PC-9 (cell line): ENCODE results near the gene TLN1. TPM values are rescaled to one million over a fixed set of nuclear protein-coding genes. Genes with fewer than 3 reads are reported as not detected.
A peak's percentile ranks its signal among the peaks of the same experiment; 100 is the strongest.

ENCODE experiments used
- BruUV-seq: library from RNA; stranded (reverse); fragments of 400-500 nt; replicated peaks from 2 replicates; lab custom pipeline; 2021; lab: Mats Ljungman, UMichigan
- CTCF ChIA-PET: fragments of 300-600 bp; sonication (Branson Sonifier 250); formaldehyde crosslinking; loops from one replicate; lab custom pipeline; 2022; ENCODE audit warnings: antibody characterized with exemption; lab: Charles Lee
- POLR2A ChIA-PET: fragments of 300-600 bp; sonication (Branson Sonifier 250); formaldehyde crosslinking; loops from one replicate; lab custom pipeline; 2022; ENCODE audit warnings: antibody characterized with exemption; ENCODE audit not compliant: unreplicated experiment; lab: Charles Lee
- DNase-seq, 2 experiments: peaks; one replicate each; pipeline versions ENCODE4 v3.0.0 to v3.0.0-alpha.2; 2015 to 2022; ENCODE audit warnings: mixed read lengths in 1 of 2
- H2AFZ ChIP-seq: fragments of 200-600 bp; sonication (generic); 2 replicates; pipeline ENCODE4 v1.8.1; 2017; ENCODE audit warnings: antibody characterized with exemption
- H3F3A ChIP-seq: fragments of 200-600 bp; sonication (generic); 2 replicates; pipeline ENCODE4 v1.8.1; 2017; ENCODE audit warnings: antibody characterized with exemption, mild to moderate bottlenecking, low read depth; ENCODE audit not compliant: insufficient read depth
- H3K27ac ChIP-seq: fragments of 200-600 bp; sonication (generic); 2 replicates; pipeline ENCODE4 v1.6.1; 2016; ENCODE audit warnings: mixed run types
- H3K27me3 ChIP-seq: fragments of 200-600 bp; sonication (generic); 2 replicates; pipeline ENCODE4 v1.6.1; 2016; ENCODE audit warnings: low read depth, mixed run types; ENCODE audit not compliant: insufficient read depth
- H3K36me3 ChIP-seq: fragments of 200-600 bp; sonication (generic); 2 replicates; pipeline ENCODE4 v1.6.1; 2016; ENCODE audit warnings: low read depth, mixed run types
- H3K4me1 ChIP-seq: fragments of 200-600 bp; sonication (generic); replicated peaks from 2 replicates; pipeline ENCODE4 v1.6.1; 2016; ENCODE audit warnings: mixed run types; ENCODE audit not compliant: insufficient read depth
- H3K4me2 ChIP-seq: fragments of 200-600 bp; sonication (generic); 2 replicates; pipeline ENCODE4 v1.6.1; 2017; ENCODE audit warnings: mixed run types
- H3K4me3 ChIP-seq: fragments of 200-600 bp; sonication (generic); 2 replicates; pipeline ENCODE4 v1.6.1; 2016; ENCODE audit warnings: mixed run types
- H3K79me2 ChIP-seq: fragments of 200-600 bp; sonication (generic); 2 replicates; pipeline ENCODE4 v1.6.1; 2017; ENCODE audit warnings: low read depth, mixed run types
- H3K9me2 ChIP-seq: fragments of 200-600 bp; sonication (generic); 2 replicates; pipeline ENCODE4 v1.8.1; 2017; ENCODE audit warnings: mild to moderate bottlenecking; ENCODE audit not compliant: insufficient read depth
- H3K9me3 ChIP-seq: fragments of 200-600 bp; sonication (generic); 2 replicates; pipeline ENCODE4 v1.8.1; 2016; ENCODE audit warnings: low read depth; ENCODE audit not compliant: insufficient read depth
- H4K20me1 ChIP-seq: fragments of 200-600 bp; sonication (generic); 2 replicates; pipeline ENCODE4 v1.8.1; 2017; ENCODE audit not compliant: insufficient read depth
- CTCF ChIP-seq: fragments of 200-600 bp; sonication (generic); conservative IDR thresholded peaks from 2 replicates; pipeline ENCODE4 v1.6.1; 2017; ENCODE audit warnings: mixed run types, antibody characterized with exemption, mild to moderate bottlenecking, moderate library complexity
- EZH2 ChIP-seq: fragments of 200-600 bp; sonication (generic); IDR thresholded peaks from 2 replicates; pipeline ENCODE4 v1.8.0; 2017; ENCODE audit warnings: antibody characterized with exemption, low read depth
- intact Hi-C: fragments of 100-400 bp; cut with micrococcal nuclease; formaldehyde crosslinking; loops from one replicate; pipeline ENCODE4 v1.10.0; 2022; ENCODE audit not compliant: unreplicated experiment
- total RNA-seq: library from RNA; stranded (reverse); gene quantifications from 2 replicates; pipeline ENCODE4 v1.2.3, GENCODE V29; 2021

The TLN1 gene
- total RNA-seq, 1 experiment from 2014 or later: 101 TPM

GRCh38 chr9:35664531-35665470 lies 67.2 kb downstream of the TLN1 start, which contains the start of gene ARHGEF39:
Gene ARHGEF39, minus strand, starts transcription at chr9:35665195. Its CDS starts 26 bp downstream, at chr9:35665169.
- Histone ChIP-seq H3K36me3 (no peaks in the 10 kb centered on the region), H3K4me2 (peak within 1 kb of the TSS; percentile 85), H3K4me1 (peaks cover 16% of the 10 kb centered on the region), H2AFZ (peak within 1 kb of the TSS; percentile 86), H3K9me3 (no peaks in the 10 kb centered on the region), H3F3A (peaks cover 7% of the 10 kb centered on the region; the same call in 1 of the 2 replicates), H3K4me3 (peak within 1 kb of the TSS; percentile 81), H3K79me2 (0 out of 2 replicates have a peak, but pooled peaks cover 16% of the 10 kb centered on the region), H3K27me3 (no peaks in the 10 kb centered on the region), H3K9me2 (no peaks in the 10 kb centered on the region), H3K27ac (no peak within 1 kb of the TSS), H4K20me1 (no peaks in the 10 kb centered on the region)
- intact Hi-C loops: no loop called here
- BruUV-seq: TSS peak; percentile 38
- TF ChIP-seq EZH2: no peak
- no peak for TF ChIP-seq CTCF
- ChIA-PET CTCF (interaction anchor here (0.5 to 2.0 kb wide), 5 partner anchors 32 to 168 kb away, joined by 3 to 8 read pairs (median 3); no protein-coding TSS in a partner anchor), POLR2A (interaction anchor here (0.7 kb wide), 2 partner anchors 18 to 65 kb away, joined by 3 read pairs; no protein-coding TSS in a partner anchor)
- DNase-seq: peak; percentile 70 to 84

- no peak overlapping the region for H3K4me2 ChIP-seq
Measured at GRCh38 chr9:35662437-35662836, 69.6 kb downstream of the TLN1 start.

GRCh38 chr9:35661756-35662350 lies 70.1 kb downstream of the TLN1 start:
- DNase-seq: no peak
- Histone ChIP-seq H3K9me3 (no peaks in the 10 kb centered on the region), H2AFZ (no peak overlapping the region), H3K4me1 (peaks cover 33% of the 10 kb centered on the region), H3K4me2 (no peak overlapping the region), H3K4me3 (no peak overlapping the region), H3F3A (peaks cover 20% of the 10 kb centered on the region; the same call in 1 of the 2 replicates), H3K9me2 (no peaks in the 10 kb centered on the region), H3K79me2 (0 out of 2 replicates have a peak, but pooled peaks cover 16% of the 10 kb centered on the region), H4K20me1 (no peaks in the 10 kb centered on the region), H3K36me3 (no peaks in the 10 kb centered on the region), H3K27ac (no peak overlapping the region), H3K27me3 (no peaks in the 10 kb centered on the region)
- CTCF ChIA-PET: interaction anchor here (0.9 to 1.2 kb wide), 3 partner anchors 35 to 71 kb away, joined by 3 to 5 read pairs (median 4); partner anchors contain the start of gene CREB3
- BruUV-seq: no TSS peak
- no peak for TF ChIP-seq EZH2
- no peak for TF ChIP-seq CTCF
- POLR2A ChIA-PET: interaction anchor here (0.5 to 1.0 kb wide), 3 partner anchors 29 to 85 kb away, joined by 3 to 9 read pairs (median 3); no protein-coding TSS in a partner anchor
- intact Hi-C loops: no loop called here

More at GRCh38 chr9:35662437-35662836, 69.6 kb downstream of the TLN1 start:
- H3F3A ChIP-seq: peaks cover 19% of the 10 kb centered on the region; the same call in 1 of the 2 replicates
- H3K27me3 ChIP-seq: no peaks in the 10 kb centered on the region
- H3K9me3 ChIP-seq: no peaks in the 10 kb centered on the region
- POLR2A ChIA-PET: interaction anchor here (0.5 to 1.0 kb wide), 3 partner anchors 29 to 84 kb away, joined by 3 to 9 read pairs (median 3); no protein-coding TSS in a partner anchor
- no TSS peak for BruUV-seq
- CTCF ChIA-PET: no interaction called here
- no peak overlapping the region for H3K27ac ChIP-seq
- no peaks in the 10 kb centered on the region for H3K36me3 ChIP-seq
- 0 out of 2 replicates have a peak, but pooled peaks cover 16% of the 10 kb centered on the region for H3K79me2 ChIP-seq
- H3K4me1 ChIP-seq: peaks cover 28% of the 10 kb centered on the region
- no peaks in the 10 kb centered on the region for H3K9me2 ChIP-seq
- no peaks in the 10 kb centered on the region for H4K20me1 ChIP-seq
- intact Hi-C loops: no loop called here
- TF ChIP-seq EZH2: no peak
- no peak for DNase-seq
- H3K4me3 ChIP-seq: no peak overlapping the region
- H2AFZ ChIP-seq: no peak overlapping the region
